ENCODE results near the gene LY6G6F.

DNA sequence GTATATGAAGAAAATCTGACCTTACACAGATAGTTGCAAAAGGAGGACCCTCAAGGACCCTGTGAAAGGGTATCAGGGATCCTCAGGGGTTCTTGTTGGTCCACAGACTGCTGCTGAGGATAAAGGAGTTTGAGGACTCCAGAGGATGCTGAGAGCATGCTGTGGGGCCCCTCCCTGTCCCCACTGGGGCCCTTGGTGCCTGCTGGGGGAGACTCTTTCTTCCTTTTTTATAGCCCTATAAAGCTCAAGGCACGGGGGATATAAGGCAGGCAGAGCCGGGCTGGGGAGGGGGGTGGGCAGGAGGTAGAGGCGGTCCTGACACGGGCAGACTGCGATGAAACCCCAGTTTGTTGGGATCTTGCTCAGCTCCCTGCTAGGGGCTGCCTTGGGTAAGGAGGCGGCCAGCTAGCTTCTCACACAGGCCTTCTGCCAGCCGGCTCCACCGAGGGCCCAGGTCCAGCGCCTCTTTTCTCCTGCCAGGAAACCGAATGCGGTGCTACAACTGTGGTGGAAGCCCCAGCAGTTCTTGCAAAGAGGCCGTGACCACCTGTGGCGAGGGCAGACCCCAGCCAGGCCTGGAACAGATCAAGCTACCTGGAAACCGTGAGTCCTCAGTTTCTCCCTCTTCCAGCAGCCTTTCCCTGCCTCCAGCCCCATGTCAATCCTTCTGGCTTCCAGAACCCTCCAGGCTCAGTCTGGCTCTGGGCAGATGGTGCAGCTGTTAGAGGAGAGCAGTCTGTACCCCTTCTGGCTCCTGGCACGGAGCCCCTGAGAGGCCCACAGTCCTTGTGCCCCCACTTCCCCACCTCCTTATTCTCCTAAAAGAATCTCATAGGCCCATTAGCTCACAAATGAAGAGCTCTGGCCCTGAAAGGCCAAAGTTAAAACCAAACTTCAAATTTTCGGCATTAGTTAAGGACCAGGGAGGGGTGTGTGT lies 8.6 kb downstream of the LY6G6F start, which contains the start of gene LY6G6D:
- no peak for TF ChIP-seq CTBP1 (IDR thresholded peaks at IDR 0.05; ENCODE audit: borderline replicate concordance)
- TF ChIP-seq FOXM1 (IDR thresholded peaks at IDR 0.05; ENCODE audit: borderline replicate concordance) = no peak
- TF ChIP-seq TARDBP (IDR thresholded peaks at IDR 0.05) = no peak
- TF ChIP-seq FOXA1 (IDR thresholded peaks at IDR 0.05) = no peak
- no peak for TF ChIP-seq FOXK2 (IDR thresholded peaks at IDR 0.05)
- TF ChIP-seq LEF1 (IDR thresholded peaks at IDR 0.05; ENCODE audit: borderline replicate concordance) = no peak

Data from HEK293T (cell line).